LNCAP (cell line): ENCODE results near the gene NFYB.

Source experiments
- CTCF ChIP-seq: fragments of 450-650 bp; IDR thresholded peaks from 2 replicates; pipeline ENCODE4 v1.5.1; 2017; ENCODE audit warnings: mild to moderate bottlenecking

The NFYB gene

GRCh38 chr12:104106965-104107364 lies 31.0 kb downstream of the NFYB start:
- TF ChIP-seq CTCF, result no peak

GRCh38 chr12:104105461-104105860 lies 32.5 kb downstream of the NFYB start:
- no peak for TF ChIP-seq CTCF

- no peak for TF ChIP-seq CTCF
Measured at GRCh38 chr12:104097954-104098353, 40.1 kb downstream of the NFYB start.

GRCh38 chr12:104095289-104095688 lies 42.7 kb downstream of the NFYB start:
- TF ChIP-seq CTCF, result no peak

- no peak for TF ChIP-seq CTCF
Measured at GRCh38 chr12:104094284-104094683, 43.7 kb downstream of the NFYB start.

GRCh38 chr12:104091136-104091535 lies 46.9 kb downstream of the NFYB start:
- no peak for TF ChIP-seq CTCF

- TF ChIP-seq CTCF, result no peak
Measured at GRCh38 chr12:104090685-104091084, 47.3 kb downstream of the NFYB start.

- TF ChIP-seq CTCF, result no peak
Measured at GRCh38 chr12:104083769-104084475, 54.1 kb downstream of the NFYB start.
